Peyer's patch (tissue), 4 donors: ENCODE results near the gene ASCC3. TPM values are rescaled to one million over a fixed set of nuclear protein-coding genes. Genes with fewer than 3 reads are reported as not detected.

Source experiments
- DNase-seq, 3 donors: peaks; one replicate each; pipeline ENCODE4 v3.0.0-alpha.2; 2017 to 2019
- H3K27ac ChIP-seq, 4 donors: fragments of 200-600 bp; sonication (generic); one replicate each; pipeline ENCODE4 v1.5.1; 2016 to 2019
- H3K27me3 ChIP-seq, 2 donors: fragments of 200-600 bp; sonication (generic); one replicate each; pipeline ENCODE4 v1.5.1; 2019
- H3K36me3 ChIP-seq, 3 donors: fragments of 200-600 bp; sonication (generic); one replicate each; pipeline ENCODE4 v1.5.1; 2016 to 2019
- H3K4me1 ChIP-seq, 4 donors: fragments of 200-600 bp; sonication (generic); one replicate each; pipeline ENCODE4 v1.5.1; 2016 to 2019
- H3K4me3 ChIP-seq, 4 donors: fragments of 200-600 bp; sonication (generic); 1 replicate in 3 of 4; 2 replicates in 1 of 4; pipeline ENCODE4 v1.5.1; 2016 to 2019; ENCODE audit warnings: mild to moderate bottlenecking in 1 of 4
- H3K9me3 ChIP-seq, 4 donors: fragments of 200-600 bp; sonication (generic); one replicate each; pipeline ENCODE4 v1.5.1; 2016 to 2019; ENCODE audit warnings: mild to moderate bottlenecking in 1 of 4
- CTCF ChIP-seq, 6 experiments: fragments of 450-650 bp in 4 of 6; fragments of 200-600 bp in 2 of 6; sonication (generic) in 1 of 6; IDR thresholded peaks; one replicate each; pipeline ENCODE4 v1.5.1; 2017 to 2019; ENCODE audit warnings: antibody characterized with exemption in 6 of 6, mild to moderate bottlenecking in 3 of 6, moderate library complexity in 1 of 6
- POLR2A ChIP-seq, 2 donors: fragments of 450-650 bp; IDR thresholded peaks; one replicate each; pipeline ENCODE4 v1.5.1; 2017; ENCODE audit warnings: antibody characterized with exemption in 2 of 2, mild to moderate bottlenecking in 2 of 2, moderate library complexity in 2 of 2
- total RNA-seq, 4 donors: library from RNA; depleted of rRNA; stranded (reverse); fragments of >200 nt; gene quantifications; one replicate each; pipeline ENCODE4 v1.1.0, GENCODE V29; 2016

ASCC3 gene
- total RNA-seq, 4 donors from 2014 or later: 21.1 to 69.3 (median 40.6) TPM

GRCh38 chr6:100905067-100905466 is 23.9 kb upstream of the ASCC3 start:
- Histone ChIP-seq H3K27ac (no peak overlapping the region), H3K27me3 (no peaks in the 10 kb centered on the region), H3K4me3 (no peak overlapping the region), H3K9me3 (no peaks in the 10 kb centered on the region), H3K4me1 (no peaks in the 10 kb centered on the region), H3K36me3 (no peaks in the 10 kb centered on the region)
- DNase-seq: no peak
- TF ChIP-seq POLR2A (IDR thresholded peaks at IDR 0.05) (no peak), CTCF (IDR thresholded peaks at IDR 0.05) (no peak)

- TF ChIP-seq CTCF (IDR thresholded peaks at IDR 0.05) (no peak), POLR2A (IDR thresholded peaks at IDR 0.05) (no peak)
Observed at GRCh38 chr6:100904316-100904715, 23.2 kb upstream of the ASCC3 start.

GRCh38 chr6:100901582-100901981 is 20.5 kb upstream of the ASCC3 start:
- Histone ChIP-seq H3K27me3 (no peaks in the 10 kb centered on the region), H3K27ac (no peak overlapping the region), H3K36me3 (no peaks in the 10 kb centered on the region), H3K9me3 (peaks cover 0 to 3% (median 0%) of the 10 kb centered on the region in 4 donors), H3K4me3 (no peak overlapping the region), H3K4me1 (no peaks in the 10 kb centered on the region)
- TF ChIP-seq CTCF (IDR thresholded peaks at IDR 0.05) (no peak), POLR2A (IDR thresholded peaks at IDR 0.05) (no peak)
- DNase-seq: no peak

More at GRCh38 chr6:100904316-100904715, 23.2 kb upstream of the ASCC3 start:
- Histone ChIP-seq H3K4me3 (no peak overlapping the region), H3K36me3 (no peaks in the 10 kb centered on the region), H3K4me1 (no peaks in the 10 kb centered on the region), H3K9me3 (no peaks in the 10 kb centered on the region), H3K27ac (no peak overlapping the region), H3K27me3 (no peaks in the 10 kb centered on the region)
- no peak for DNase-seq

GRCh38 chr6:100899202-100899601 is 18.1 kb upstream of the ASCC3 start:
- no peak for DNase-seq
- Histone ChIP-seq H3K36me3 (no peaks in the 10 kb centered on the region), H3K9me3 (peaks cover 0 to 3% (median 0%) of the 10 kb centered on the region in 4 donors), H3K4me1 (no peaks in the 10 kb centered on the region), H3K27me3 (no peaks in the 10 kb centered on the region), H3K27ac (no peak overlapping the region), H3K4me3 (no peak overlapping the region)
- TF ChIP-seq POLR2A (IDR thresholded peaks at IDR 0.05): no peak
- no peak for TF ChIP-seq CTCF (IDR thresholded peaks at IDR 0.05)

- Histone ChIP-seq H3K9me3 (peaks cover 0 to 3% (median 0%) of the 10 kb centered on the region in 4 donors), H3K4me3 (no peak overlapping the region), H3K27me3 (no peaks in the 10 kb centered on the region), H3K27ac (no peak overlapping the region), H3K4me1 (no peaks in the 10 kb centered on the region), H3K36me3 (no peaks in the 10 kb centered on the region)
- TF ChIP-seq POLR2A (IDR thresholded peaks at IDR 0.05) (no peak), CTCF (IDR thresholded peaks at IDR 0.05) (no peak)
- no peak for DNase-seq
Observed at GRCh38 chr6:100897671-100898070, 16.5 kb upstream of the ASCC3 start.

- H3K27ac ChIP-seq: no peak overlapping the region
- TF ChIP-seq POLR2A (IDR thresholded peaks at IDR 0.05) (no peak), CTCF (IDR thresholded peaks at IDR 0.05) (no peak)
- DNase-seq: no peak
Observed at GRCh38 chr6:100893743-100894142, 12.6 kb upstream of the ASCC3 start.

More at GRCh38 chr6:100893743-100894142, 12.6 kb upstream of the ASCC3 start:
- Histone ChIP-seq H3K36me3 (no peaks in the 10 kb centered on the region), H3K9me3 (peaks cover 0 to 3% (median 0%) of the 10 kb centered on the region in 4 donors), H3K27me3 (no peaks in the 10 kb centered on the region), H3K4me3 (no peak overlapping the region), H3K4me1 (no peaks in the 10 kb centered on the region)
